ENCODE results near the gene NES. TPM values are rescaled to one million over a fixed set of nuclear protein-coding genes. Genes with fewer than 3 reads are reported as not detected.

The NES gene
- total and polyA plus RNA-seq, 2 of the 8 experiments (the other 6 are each of a cell fraction or from before 2014, with no cell fraction given), result 13.3 to 135 TPM

- no peak for FAIRE-seq
Measured at GRCh38 chr1:156676114-156676819, 940 bp downstream of the NES start.

More at GRCh38 chr1:156676114-156676819, 940 bp downstream of the NES start:
- Histone ChIP-seq H3K4ac (replicated peaks; ENCODE audit: insufficient read length, low read depth, low read length) (peak overlapping the region; percentile 50), H2BK20ac (ENCODE audit: low read length) (0 out of 2 replicates have a peak overlapping the region, but pooled peaks have one; percentile 48), H2BK12ac (ENCODE audit: low read depth, low read length) (peak overlapping the region; percentile 84), H3K23me2 (ENCODE audit: low read depth, low read length) (peaks cover 18% of the 10 kb centered on the region), H3K14ac (ENCODE audit: insufficient read length) (no peak overlapping the region), H3K79me2 (ENCODE audit: control insufficient read depth in 1 of 2, insufficient read depth in 2 of 2, low read length in 2 of 2) (peaks cover 5 to 43% of the 10 kb centered on the region in 2 experiments; a peak in 3 of 4 replicates), H3K36me3 (ENCODE audit: control insufficient read depth in 2 of 4, insufficient read depth in 4 of 4, low read length in 3 of 4) (peaks cover 4 to 24% (median 11%) of the 10 kb centered on the region in 4 experiments; a peak in 7 of 8 replicates), H4K20me1 (replicated peaks in 1 of 2; ENCODE audit: control insufficient read depth in 1 of 2, insufficient read depth in 2 of 2, low read length in 2 of 2) (peaks cover 3 to 10% of the 10 kb centered on the region in 2 experiments), H3K9me3 (ENCODE audit: insufficient read depth in 2 of 2, low read depth in 1 of 2, low read length in 1 of 2) (no peaks in the 10 kb centered on the region), H3K27ac (ENCODE audit: low read depth, low read length) (no peak overlapping the region), H3K4me3 (ENCODE audit: extremely low read depth in 1 of 4, insufficient read depth in 2 of 4, low read depth in 3 of 4, low read length in 4 of 4) (peak overlapping the region; percentile 64 to 84 (median 74)), H3K4me1 (replicated peaks in 1 of 4; ENCODE audit: control insufficient read depth in 3 of 4, insufficient read depth in 4 of 4, low read length in 3 of 4) (peaks cover 7 to 39% (median 33%) of the 10 kb centered on the region in 4 experiments), H3K56ac (replicated peaks; ENCODE audit: insufficient read length, low read depth, low read length) (no peak overlapping the region), H4K8ac (ENCODE audit: extremely low read depth, insufficient read depth, low read length) (peak overlapping the region; percentile 64), H3K4me2 (ENCODE audit: insufficient read depth in 1 of 2, low read depth in 2 of 2, low read length in 2 of 2) (peak overlapping the region; percentile 71 to 87), H3K9ac (replicated peaks in 1 of 4; ENCODE audit: extremely low read depth in 1 of 4, low read depth in 3 of 4, low read length in 3 of 4) (peak overlapping the region; percentile 35 to 91 (median 82); a peak in 6 of 7 replicates), H3K79me1 (ENCODE audit: low read depth, low read length) (peaks cover 15% of the 10 kb centered on the region; the same call in 1 of the 2 replicates), H2AK5ac (ENCODE audit: low read depth, low read length) (0 out of 2 replicates have a peak overlapping the region, but pooled peaks have one; percentile 42), H3K27me3 (replicated peaks in 1 of 4; ENCODE audit: control insufficient read depth in 3 of 4, extremely low read depth in 1 of 4, insufficient read depth in 3 of 4, low read length in 3 of 4) (no peaks in the 10 kb centered on the region; a peak in 2 of 7 replicates), H3K18ac (ENCODE audit: extremely low read depth, low read length) (peak overlapping the region; percentile 71), H2BK120ac (replicated peaks; ENCODE audit: low read depth, low read length) (no peak overlapping the region), H3K23ac (ENCODE audit: insufficient read length) (no peak overlapping the region), H4K91ac (replicated peaks; ENCODE audit: insufficient read length, low read length) (no peak overlapping the region), H2BK15ac (ENCODE audit: low read length) (peak overlapping the region; percentile 92; the same call in 1 of the 2 replicates), H2BK5ac (ENCODE audit: low read depth, low read length) (peak overlapping the region; percentile 98; the same call in 1 of the 2 replicates), H2AFZ (ENCODE audit: low read length) (no peak overlapping the region), H4K5ac (ENCODE audit: insufficient read length, low read depth, low read length) (no peak overlapping the region)
- ChIA-PET POLR2A (ENCODE audit: partially characterized antibody) (interaction anchor here (0.8 to 13.8 kb wide), 25 partner anchors 13 to 207 kb away, joined by 3 to 419 read pairs (median 6); partner anchors contain the start of genes CRABP2, ISG20L2, METTL25B and MRPL24), CTCF (ENCODE audit: partially characterized antibody) (interaction anchor here (0.6 to 66.0 kb wide), 12 partner anchors 11 to 1519 kb away, joined by 3 to 4284 read pairs (median 4); partner anchors contain the start of genes BCAN, CRABP2, HAPLN2 and ISG20L2)
- WGBS, 2 experiments (ENCODE audit: extremely low coverage in 1 of 2, insufficient coverage in 1 of 2, insufficient read length in 1 of 2, insufficient replicate concordance in 2 of 2, low coverage in 1 of 2, low lambda C conversion rate in 2 of 2, missing lambda C conversion rate in 1 of 2), result 6% methylated on average over 48 of the region's 49 CpGs; no CpG with 5 or more reads in 1 of the 2 experiments
- DNase-seq (ENCODE audit: low read depth in 1 of 2, low spot score in 2 of 2), result peak in 1 of 2 experiments; percentile 62
- 0 out of 2 replicates have a peak, but pooled peaks have one; percentile 5 for TF ChIP-seq TAF1 (IDR thresholded peaks at IDR 0.05; ENCODE audit: low read depth, low read length)
- TF ChIP-seq ASH2L (IDR thresholded peaks at IDR 0.05; ENCODE audit: low read length), result peak; percentile 41
- TF ChIP-seq TCF12 (IDR thresholded peaks at IDR 0.05; ENCODE audit: low read depth, low read length), result no peak
- no peak for TF ChIP-seq KDM1A (IDR thresholded peaks at IDR 0.05; ENCODE audit: borderline replicate concordance, low read length)
- TF ChIP-seq RBBP5 (IDR thresholded peaks at IDR 0.05; ENCODE audit: borderline replicate concordance, low read depth, low read length), result 0 out of 2 replicates have a peak, but pooled peaks have one; percentile 28
- TF ChIP-seq BCL11A (IDR thresholded peaks at IDR 0.05; ENCODE audit: low read depth in 2 of 2, low read length in 2 of 2), result no peak
- TF ChIP-seq POLR2A (IDR thresholded peaks at IDR 0.05; ENCODE audit: control extremely low read depth in 1 of 2, low read depth in 2 of 2, low read length in 2 of 2), result peak in 1 of 2 experiments; percentile 70; a peak in 1 of 3 replicates
- TF ChIP-seq YY1 (IDR thresholded peaks at IDR 0.05; ENCODE audit: low read depth, low read length), result no peak
- no peak for TF ChIP-seq PHF8 (conservative IDR thresholded peaks at IDR 0.05; ENCODE audit: low read depth, low read length)
